ENCODE results near the gene SYAP1. TPM values are rescaled to one million over a fixed set of nuclear protein-coding genes. Genes with fewer than 3 reads are reported as not detected.

Gene SYAP1
- polyA plus RNA-seq, 1 donor from 2014 or later, result 14.4 TPM

GRCh38 chrX:16743604-16744325 is 24.4 kb downstream of the SYAP1 start:
- H3K27ac ChIP-seq (ENCODE audit: low read length), result no peak overlapping the region
- H3K9me2 ChIP-seq (ENCODE audit: insufficient read depth, low read length), result no peaks in the 10 kb centered on the region
- no peak for TF ChIP-seq REST (IDR thresholded peaks at IDR 0.05; ENCODE audit: borderline replicate concordance)
- TF ChIP-seq EZH2 (IDR thresholded peaks at IDR 0.05; ENCODE audit: borderline replicate concordance, insufficient read depth, low read length, poor library complexity, severe bottlenecking), result no peak
- TF ChIP-seq SMC3 (conservative IDR thresholded peaks at IDR 0.05; ENCODE audit: poor library complexity), result no peak
- no peak for TF ChIP-seq MXI1 (conservative IDR thresholded peaks at IDR 0.05; ENCODE audit: poor library complexity, severe bottlenecking)
- TF ChIP-seq POLR2AphosphoS5 (IDR thresholded peaks at IDR 0.05), result no peak
- TF ChIP-seq CTCF (IDR thresholded peaks at IDR 0.05; ENCODE audit: poor library complexity, severe bottlenecking), result no peak
- TF ChIP-seq EP300 (conservative IDR thresholded peaks at IDR 0.05; ENCODE audit: poor library complexity, severe bottlenecking), result no peak
- no peaks in the 10 kb centered on the region for H3K27me3 ChIP-seq (ENCODE audit: insufficient read depth, low read depth, low read length)
- H3K9me3 ChIP-seq (ENCODE audit: low read length), result no peaks in the 10 kb centered on the region
- no peaks in the 10 kb centered on the region for H3K36me3 ChIP-seq (ENCODE audit: insufficient read depth, low read length)
- H2AFZ ChIP-seq (ENCODE audit: low read depth, low read length), result no peak overlapping the region
- no peaks in the 10 kb centered on the region for H4K20me1 ChIP-seq (ENCODE audit: insufficient read depth)
- no peak overlapping the region for H3K9ac ChIP-seq (ENCODE audit: low read length)
- no peaks in the 10 kb centered on the region for H3F3A ChIP-seq (ENCODE audit: insufficient read depth, low read length, poor library complexity, severe bottlenecking)
- H3K4me2 ChIP-seq (ENCODE audit: low read length), result no peak overlapping the region
- H3K4me3 ChIP-seq (ENCODE audit: low read length), result no peak overlapping the region
- H3K79me2 ChIP-seq (replicated peaks; ENCODE audit: insufficient read depth, low read length), result no peaks in the 10 kb centered on the region

GRCh38 chrX:16745102-16745501 is 25.7 kb downstream of the SYAP1 start:
- Histone ChIP-seq H2AFZ (ENCODE audit: low read depth, low read length) (no peak overlapping the region), H3K4me2 (ENCODE audit: low read length) (no peak overlapping the region), H3K4me3 (ENCODE audit: low read length) (no peak overlapping the region), H3K36me3 (ENCODE audit: insufficient read depth, low read length) (no peaks in the 10 kb centered on the region), H3K27me3 (ENCODE audit: insufficient read depth, low read depth, low read length) (no peaks in the 10 kb centered on the region), H3K79me2 (replicated peaks; ENCODE audit: insufficient read depth, low read length) (no peaks in the 10 kb centered on the region), H3K9me3 (ENCODE audit: low read length) (no peaks in the 10 kb centered on the region), H3K9me2 (ENCODE audit: insufficient read depth, low read length) (no peaks in the 10 kb centered on the region), H4K20me1 (ENCODE audit: insufficient read depth) (no peaks in the 10 kb centered on the region), H3K9ac (ENCODE audit: low read length) (no peak overlapping the region), H3F3A (ENCODE audit: insufficient read depth, low read length, poor library complexity, severe bottlenecking) (no peaks in the 10 kb centered on the region), H3K27ac (ENCODE audit: low read length) (no peak overlapping the region)
- TF ChIP-seq POLR2AphosphoS5 (IDR thresholded peaks at IDR 0.05) (no peak), SMC3 (conservative IDR thresholded peaks at IDR 0.05; ENCODE audit: poor library complexity) (no peak), RAD21 (conservative IDR thresholded peaks at IDR 0.05) (no peak), CTCF (IDR thresholded peaks at IDR 0.05; ENCODE audit: poor library complexity, severe bottlenecking) (no peak), MXI1 (conservative IDR thresholded peaks at IDR 0.05; ENCODE audit: poor library complexity, severe bottlenecking) (no peak), EZH2 (IDR thresholded peaks at IDR 0.05; ENCODE audit: borderline replicate concordance, insufficient read depth, low read length, poor library complexity, severe bottlenecking) (no peak), TAF1 (IDR thresholded peaks at IDR 0.05; ENCODE audit: low read depth) (no peak), EP300 (conservative IDR thresholded peaks at IDR 0.05; ENCODE audit: poor library complexity, severe bottlenecking) (no peak), REST (IDR thresholded peaks at IDR 0.05; ENCODE audit: borderline replicate concordance) (no peak)
